ENCODE results near the gene LAPTM5. TPM values are rescaled to one million over a fixed set of nuclear protein-coding genes. Genes with fewer than 3 reads are reported as not detected.

LAPTM5 gene
- total and polyA plus RNA-seq, 10 of the 15 experiments (the other 5 are each of a cell fraction or from before 2014, with no cell fraction given), result 24.1 to 1,034 (median 687) TPM

GRCh38 chr1:30715886-30716285, 41.7 kb downstream of the LAPTM5 start (continued):
- TF ChIP-seq, protein P1, sequence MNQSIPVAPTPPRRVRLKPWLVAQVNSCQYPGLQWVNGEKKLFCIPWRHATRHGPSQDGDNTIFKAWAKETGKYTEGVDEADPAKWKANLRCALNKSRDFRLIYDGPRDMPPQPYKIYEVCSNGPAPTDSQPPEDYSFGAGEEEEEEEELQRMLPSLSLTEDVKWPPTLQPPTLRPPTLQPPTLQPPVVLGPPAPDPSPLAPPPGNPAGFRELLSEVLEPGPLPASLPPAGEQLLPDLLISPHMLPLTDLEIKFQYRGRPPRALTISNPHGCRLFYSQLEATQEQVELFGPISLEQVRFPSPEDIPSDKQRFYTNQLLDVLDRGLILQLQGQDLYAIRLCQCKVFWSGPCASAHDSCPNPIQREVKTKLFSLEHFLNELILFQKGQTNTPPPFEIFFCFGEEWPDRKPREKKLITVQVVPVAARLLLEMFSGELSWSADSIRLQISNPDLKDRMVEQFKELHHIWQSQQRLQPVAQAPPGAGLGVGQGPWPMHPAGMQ (IDR thresholded peaks at IDR 0.05; ENCODE audit: borderline replicate concordance), result no peak
- no peak for TF ChIP-seq RAD51 (IDR thresholded peaks at IDR 0.05)
- TF ChIP-seq BACH1 (IDR thresholded peaks at IDR 0.05; ENCODE audit: borderline replicate concordance), result no peak
- TF ChIP-seq RCOR1 (conservative IDR thresholded peaks at IDR 0.05; ENCODE audit: low read depth, low read length), result no peak

GRCh38 chr1:30715216-30715615, 42.4 kb downstream of the LAPTM5 start:
- in situ Hi-C loops (cut with MboI), result loop anchor here (5.0 kb wide), 1 partner anchor 197 kb away; no protein-coding TSS in a partner anchor
- ChIA-PET CTCF (interaction anchor here (1.3 kb wide), 1 partner anchor 63 kb away, joined by 5 read pairs; no protein-coding TSS in a partner anchor), POLR2A (no interaction called here), SMC1A (ENCODE audit: uncharacterized antibody, unreplicated experiment) (no interaction called here), RAD21 (ENCODE audit: unreplicated experiment) (no interaction called here)
- Histone ChIP-seq H3K4me1 (ENCODE audit: control insufficient read depth, insufficient read depth, low read length) (peaks cover 17% of the 10 kb centered on the region), H3K4me3 (no peak overlapping the region), H3K9me3 (replicated peaks; ENCODE audit: control insufficient read depth, insufficient read depth, low read length) (peaks cover 7% of the 10 kb centered on the region; the same call in 2 of the 3 replicates), H4K20me1 (ENCODE audit: control insufficient read depth, insufficient read depth) (no peaks in the 10 kb centered on the region), H3K79me2 (ENCODE audit: control insufficient read depth, insufficient read depth, low read length) (peaks cover 5% of the 10 kb centered on the region), H3K27me3 (replicated peaks in 1 of 2; ENCODE audit: control insufficient read depth in 2 of 2, insufficient read depth in 2 of 2, low read length in 1 of 2) (no peaks in the 10 kb centered on the region; a peak in 2 of 4 replicates), H3K4me2 (ENCODE audit: control insufficient read depth, insufficient read depth) (no peak overlapping the region), H3K36me3 (ENCODE audit: control insufficient read depth in 2 of 2, insufficient read depth in 2 of 2, low read length in 1 of 2) (no peaks in the 10 kb centered on the region), H2AFZ (ENCODE audit: control insufficient read depth, low read depth, low read length) (no peak overlapping the region), H3K27ac (ENCODE audit: control insufficient read depth, insufficient read depth) (no peak overlapping the region), H3K9ac (ENCODE audit: control insufficient read depth, insufficient read depth, low read length) (no peak overlapping the region)
- intact Hi-C loops (cut with micrococcal nuclease; ENCODE audit: unreplicated experiment), result no loop called here
- DNase-seq (ENCODE audit: low read depth, low spot score), result no peak
- no TSS peak for BruUV-seq (replicated peaks)
- WGBS (ENCODE audit: insufficient coverage, insufficient replicate concordance, low lambda C conversion rate, missing lambda C conversion rate), result 83% methylated on average over 2 of the region's 2 CpGs
- TF ChIP-seq SKIL (IDR thresholded peaks at IDR 0.05; ENCODE audit: low read depth, poor library complexity, severe bottlenecking) (no peak), CBX5 (IDR thresholded peaks at IDR 0.05; ENCODE audit: low read depth) (0 out of 2 replicates have a peak, but pooled peaks have one; percentile 37)
- TF ChIP-seq, protein P2, sequence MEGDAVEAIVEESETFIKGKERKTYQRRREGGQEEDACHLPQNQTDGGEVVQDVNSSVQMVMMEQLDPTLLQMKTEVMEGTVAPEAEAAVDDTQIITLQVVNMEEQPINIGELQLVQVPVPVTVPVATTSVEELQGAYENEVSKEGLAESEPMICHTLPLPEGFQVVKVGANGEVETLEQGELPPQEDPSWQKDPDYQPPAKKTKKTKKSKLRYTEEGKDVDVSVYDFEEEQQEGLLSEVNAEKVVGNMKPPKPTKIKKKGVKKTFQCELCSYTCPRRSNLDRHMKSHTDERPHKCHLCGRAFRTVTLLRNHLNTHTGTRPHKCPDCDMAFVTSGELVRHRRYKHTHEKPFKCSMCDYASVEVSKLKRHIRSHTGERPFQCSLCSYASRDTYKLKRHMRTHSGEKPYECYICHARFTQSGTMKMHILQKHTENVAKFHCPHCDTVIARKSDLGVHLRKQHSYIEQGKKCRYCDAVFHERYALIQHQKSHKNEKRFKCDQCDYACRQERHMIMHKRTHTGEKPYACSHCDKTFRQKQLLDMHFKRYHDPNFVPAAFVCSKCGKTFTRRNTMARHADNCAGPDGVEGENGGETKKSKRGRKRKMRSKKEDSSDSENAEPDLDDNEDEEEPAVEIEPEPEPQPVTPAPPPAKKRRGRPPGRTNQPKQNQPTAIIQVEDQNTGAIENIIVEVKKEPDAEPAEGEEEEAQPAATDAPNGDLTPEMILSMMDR (IDR thresholded peaks at IDR 0.05 in 2 of 3, conservative IDR thresholded peaks at IDR 0.05 in 1 of 3; ENCODE audit: control insufficient read depth in 2 of 3, extremely low read depth in 1 of 3, insufficient read depth in 1 of 3, low read depth in 3 of 3, low read length in 3 of 3), result peak in 2 of 3 experiments; percentile 39 to 51; a peak in 3 of 6 replicates
- no peak for FAIRE-seq
- ATAC-seq, result no peak

Data from GM12878 (cell line).